ENCODE data around the gene DYNC1LI1.

DNA sequence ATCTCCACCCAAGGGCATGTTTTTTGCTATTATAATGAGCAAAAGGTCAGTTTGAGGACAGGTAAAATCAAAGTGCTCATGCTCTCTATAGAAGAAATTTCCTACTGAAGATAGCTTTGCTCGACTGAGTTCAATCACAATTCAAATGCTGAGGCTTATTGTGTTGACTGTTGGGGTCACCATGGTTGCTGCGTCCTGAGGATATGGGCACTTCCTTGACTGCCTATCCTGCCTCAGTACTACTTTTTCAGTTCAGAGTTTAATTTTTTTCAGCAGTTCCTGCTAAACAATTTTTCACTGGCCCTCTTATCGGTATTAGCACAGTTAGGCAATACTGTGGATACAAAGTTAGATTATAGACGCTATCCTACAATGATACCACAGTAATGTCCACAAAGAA is 64.2 kb downstream of the DYNC1LI1 start:
- TF ChIP-seq EZH2 (IDR thresholded peaks at IDR 0.05; ENCODE audit: low read depth): no peak
- TF ChIP-seq, protein P1, sequence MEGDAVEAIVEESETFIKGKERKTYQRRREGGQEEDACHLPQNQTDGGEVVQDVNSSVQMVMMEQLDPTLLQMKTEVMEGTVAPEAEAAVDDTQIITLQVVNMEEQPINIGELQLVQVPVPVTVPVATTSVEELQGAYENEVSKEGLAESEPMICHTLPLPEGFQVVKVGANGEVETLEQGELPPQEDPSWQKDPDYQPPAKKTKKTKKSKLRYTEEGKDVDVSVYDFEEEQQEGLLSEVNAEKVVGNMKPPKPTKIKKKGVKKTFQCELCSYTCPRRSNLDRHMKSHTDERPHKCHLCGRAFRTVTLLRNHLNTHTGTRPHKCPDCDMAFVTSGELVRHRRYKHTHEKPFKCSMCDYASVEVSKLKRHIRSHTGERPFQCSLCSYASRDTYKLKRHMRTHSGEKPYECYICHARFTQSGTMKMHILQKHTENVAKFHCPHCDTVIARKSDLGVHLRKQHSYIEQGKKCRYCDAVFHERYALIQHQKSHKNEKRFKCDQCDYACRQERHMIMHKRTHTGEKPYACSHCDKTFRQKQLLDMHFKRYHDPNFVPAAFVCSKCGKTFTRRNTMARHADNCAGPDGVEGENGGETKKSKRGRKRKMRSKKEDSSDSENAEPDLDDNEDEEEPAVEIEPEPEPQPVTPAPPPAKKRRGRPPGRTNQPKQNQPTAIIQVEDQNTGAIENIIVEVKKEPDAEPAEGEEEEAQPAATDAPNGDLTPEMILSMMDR (conservative IDR thresholded peaks at IDR 0.05): no peak
